ENCODE measurements around the gene DLX4.

The DLX4 gene

GRCh38 chr17:49968405-49969133 lies 421 bp upstream of the DLX4 start:
- peak in 1 of 56 donors; percentile 10 for DNase-seq

- DNase-seq = no peak
Measured at GRCh38 chr17:49969795-49970389, 902 bp downstream of the DLX4 start.

GRCh38 chr17:49970498-49970897 lies 1.5 kb downstream of the DLX4 start:
- DNase-seq = no peak

- no peak for DNase-seq
Measured at GRCh38 chr17:49971199-49971847, 2.3 kb downstream of the DLX4 start.

- DNase-seq = no peak
Measured at GRCh38 chr17:49971848-49972485, 3.0 kb downstream of the DLX4 start.

GRCh38 chr17:49972486-49973270 lies 3.7 kb downstream of the DLX4 start:
- DNase-seq = no peak

- DNase-seq = no peak
Measured at GRCh38 chr17:49973271-49973615, 4.3 kb downstream of the DLX4 start.

GRCh38 chr17:49975531-49975930 lies 6.5 kb downstream of the DLX4 start:
- DNase-seq = no peak

- DNase-seq = no peak
Measured at GRCh38 chr17:49976163-49976827, 7.3 kb downstream of the DLX4 start.

- no peak for DNase-seq
Measured at GRCh38 chr17:49976828-49977202, 7.8 kb downstream of the DLX4 start.

GRCh38 chr17:49977463-49978389 lies 8.7 kb downstream of the DLX4 start:
- DNase-seq = no peak

GRCh38 chr17:49978501-49978900 lies 9.5 kb downstream of the DLX4 start:
- no peak for DNase-seq

GRCh38 chr17:49979748-49980479 lies 10.9 kb downstream of the DLX4 start:
- DNase-seq = no peak

- no peak for DNase-seq
Measured at GRCh38 chr17:49980703-49981197, 11.8 kb downstream of the DLX4 start.

GRCh38 chr17:49984283-49984682 lies 15.3 kb downstream of the DLX4 start:
- DNase-seq = no peak

- no peak for DNase-seq
Measured at GRCh38 chr17:49984776-49985175, 15.8 kb downstream of the DLX4 start.

GRCh38 chr17:49985310-49985990 lies 16.5 kb downstream of the DLX4 start:
- no peak for DNase-seq
